Keratinocyte (primary cell): ENCODE data around the gene ERICH4. TPM values are rescaled to one million over a fixed set of nuclear protein-coding genes. Genes with fewer than 3 reads are reported as not detected.
"Not testable (repeated sequence)": the region's sequence is repeated elsewhere in the genome, so short reads cannot be mapped to it uniquely, and the experiment has no call there.

Experiments used
- DNase-seq: peaks from one replicate; pipeline ENCODE4 v3.0.0-alpha.2; 2011; ENCODE audit warnings: low read depth, missing footprints, low spot score
- FAIRE-seq: peaks from 2 replicates; lab custom pipeline; 2011; peaks lifted over from hg19 to GRCh38; lab: Jason Lieb, UNC
- H2AFZ ChIP-seq: 2 replicates; pipeline ENCODE4 v1.6.0; 2012; ENCODE audit warnings: low read length, control low read depth, inconsistent platforms; ENCODE audit not compliant: control insufficient read depth
- H3K27ac ChIP-seq: 2 replicates; pipeline ENCODE4 v1.5.1; 2011; ENCODE audit warnings: low read length; ENCODE audit not compliant: control insufficient read depth, insufficient read depth
- H3K27me3 ChIP-seq: 3 replicates; pipeline ENCODE4 v1.6.0; 2011; ENCODE audit warnings: low read length; ENCODE audit not compliant: control insufficient read depth, insufficient read depth; ENCODE audit errors: extremely low read depth
- H3K36me3 ChIP-seq, 2 experiments: 2 replicates in 1 of 2; 3 replicates in 1 of 2; pipeline ENCODE4 v1.5.1; 2011; ENCODE audit warnings: low read length in 2 of 2, mild to moderate bottlenecking in 1 of 2; ENCODE audit not compliant: control insufficient read depth in 2 of 2, insufficient read depth in 2 of 2; ENCODE audit errors: extremely low read depth in 1 of 2
- H3K4me1 ChIP-seq: 3 replicates; pipeline ENCODE4 v1.5.1; 2011; ENCODE audit warnings: low read length; ENCODE audit not compliant: control insufficient read depth, insufficient read depth; ENCODE audit errors: extremely low read depth
- H3K4me2 ChIP-seq: 3 replicates; pipeline ENCODE4 v1.6.0; 2011; ENCODE audit warnings: low read depth, low read length; ENCODE audit not compliant: control insufficient read depth, insufficient read depth; ENCODE audit errors: extremely low read depth
- H3K4me3 ChIP-seq, 3 experiments: fragments of 200-600 bp in 1 of 3; sonication (generic) in 1 of 3; 2 replicates in 2 of 3; 3 replicates in 1 of 3; pipeline ENCODE4 v1.5.1; 2011 to 2016; ENCODE audit warnings: low read length in 3 of 3, mild to moderate bottlenecking in 3 of 3, control low read depth in 2 of 3, inconsistent platforms in 1 of 3, low read depth in 1 of 3, mixed read lengths in 1 of 3, mixed run types in 1 of 3, moderate library complexity in 1 of 3; ENCODE audit not compliant: control insufficient read depth in 2 of 3, insufficient read depth in 2 of 3; ENCODE audit errors: extremely low read depth in 1 of 3
- H3K79me2 ChIP-seq: 2 replicates; pipeline ENCODE4 v1.6.0; 2012; ENCODE audit warnings: low read length; ENCODE audit not compliant: control insufficient read depth, insufficient read depth
- H3K9ac ChIP-seq: 3 replicates; pipeline ENCODE4 v1.6.0; 2011; ENCODE audit warnings: low read length; ENCODE audit not compliant: control insufficient read depth, insufficient read depth; ENCODE audit errors: extremely low read depth
- H3K9me1 ChIP-seq: 3 replicates; pipeline ENCODE4 v1.6.0; 2011; ENCODE audit warnings: low read length; ENCODE audit not compliant: control insufficient read depth, insufficient read depth; ENCODE audit errors: extremely low read depth
- H3K9me3 ChIP-seq: 2 replicates; pipeline ENCODE4 v1.5.1; 2012; ENCODE audit warnings: low read depth, low read length; ENCODE audit not compliant: control insufficient read depth
- H4K20me1 ChIP-seq: 3 replicates; pipeline ENCODE4 v1.6.0; 2011; ENCODE audit warnings: low read length; ENCODE audit not compliant: control insufficient read depth, insufficient read depth; ENCODE audit errors: extremely low read depth
- EZH2 ChIP-seq: IDR thresholded peaks from one replicate; pipeline ENCODE4 v1.6.1; 2012; ENCODE audit warnings: inconsistent platforms, mild to moderate bottlenecking, low read length, moderate library complexity
- dilution Hi-C: fragments of 300-500 bp; cut with MboI; formaldehyde crosslinking; loops from one replicate; pipeline ENCODE4 v1.7.0; 2020; ENCODE audit warnings: low sequenced_read_pairs; ENCODE audit not compliant: extremely low pct_ligation_motif_present
- polyA plus RNA-seq, 5 experiments: library from polyadenylated mRNA; depleted of rRNA in 3 of 5; stranded (reverse) in 3 of 5; stranded (forward) in 1 of 5; unstranded in 1 of 5; fragments of >200 nt; gene quantifications; 1 replicate in 1 of 5; 2 replicates in 3 of 5; 3 replicates in 1 of 5; pipeline versions ENCODE4 v1.2.1 to v1.2.3, GENCODE V29; 2011 to 2012; ENCODE audit warnings: missing spikeins in 2 of 5, low read depth in 1 of 5, low replicate concordance in 1 of 5
- TF ChIP-seq, protein P1 (sequence below), 3 experiments: IDR thresholded peaks in 1 of 3; conservative IDR thresholded peaks in 1 of 3; optimal IDR thresholded peaks in 1 of 3; 2 replicates in 2 of 3; 3 replicates in 1 of 3; pipeline versions ENCODE3 to v1.5.1; 2011; ENCODE audit warnings: low read length in 3 of 3, mild to moderate bottlenecking in 3 of 3, moderate library complexity in 2 of 3, control low read depth in 1 of 3, inconsistent platforms in 1 of 3; ENCODE audit not compliant: insufficient read depth in 2 of 3; ENCODE audit errors: extremely low read depth in 1 of 3

ERICH4 gene
- polyA plus RNA-seq, 1 donor (not counting 4 experiments of a cell fraction or from before 2014, with no cell fraction given), result not detected

DNA sequence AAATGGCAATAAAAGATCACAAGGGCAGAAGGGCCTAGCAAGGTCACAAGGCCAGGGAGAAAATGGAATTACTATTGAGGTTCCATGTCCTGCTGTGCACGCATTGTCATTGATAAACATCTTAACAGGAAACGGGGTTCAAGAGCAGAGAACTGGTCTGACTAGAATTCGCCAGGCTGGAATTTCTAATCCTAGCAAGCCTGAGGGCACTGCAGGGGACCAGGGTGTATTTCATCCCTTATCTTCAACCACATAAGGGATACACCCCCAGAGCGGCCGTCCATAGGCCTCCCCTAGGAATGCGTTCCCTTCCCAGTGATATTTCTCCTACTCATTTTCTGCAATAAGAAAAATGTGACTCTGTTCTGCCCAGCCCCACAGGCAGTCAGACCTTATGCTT lies 19.5 kb downstream of the ERICH4 start:
- H3K4me2 ChIP-seq, result no peak overlapping the region
- no peak overlapping the region for H2AFZ ChIP-seq
- dilution Hi-C loops, result no loop called here
- H3K4me3 ChIP-seq, result no peak overlapping the region
- H3K36me3 ChIP-seq, result no peaks in the 10 kb centered on the region
- no peak for FAIRE-seq
- H3K4me1 ChIP-seq, result no peaks in the 10 kb centered on the region
- H3K79me2 ChIP-seq, result no peaks in the 10 kb centered on the region
- no peaks in the 10 kb centered on the region for H3K27me3 ChIP-seq
- no peak for DNase-seq
- no peak overlapping the region for H3K9ac ChIP-seq
- no peaks in the 10 kb centered on the region for H3K9me3 ChIP-seq
- no peaks in the 10 kb centered on the region for H4K20me1 ChIP-seq
- no peak for TF ChIP-seq EZH2
- TF ChIP-seq, protein P1, sequence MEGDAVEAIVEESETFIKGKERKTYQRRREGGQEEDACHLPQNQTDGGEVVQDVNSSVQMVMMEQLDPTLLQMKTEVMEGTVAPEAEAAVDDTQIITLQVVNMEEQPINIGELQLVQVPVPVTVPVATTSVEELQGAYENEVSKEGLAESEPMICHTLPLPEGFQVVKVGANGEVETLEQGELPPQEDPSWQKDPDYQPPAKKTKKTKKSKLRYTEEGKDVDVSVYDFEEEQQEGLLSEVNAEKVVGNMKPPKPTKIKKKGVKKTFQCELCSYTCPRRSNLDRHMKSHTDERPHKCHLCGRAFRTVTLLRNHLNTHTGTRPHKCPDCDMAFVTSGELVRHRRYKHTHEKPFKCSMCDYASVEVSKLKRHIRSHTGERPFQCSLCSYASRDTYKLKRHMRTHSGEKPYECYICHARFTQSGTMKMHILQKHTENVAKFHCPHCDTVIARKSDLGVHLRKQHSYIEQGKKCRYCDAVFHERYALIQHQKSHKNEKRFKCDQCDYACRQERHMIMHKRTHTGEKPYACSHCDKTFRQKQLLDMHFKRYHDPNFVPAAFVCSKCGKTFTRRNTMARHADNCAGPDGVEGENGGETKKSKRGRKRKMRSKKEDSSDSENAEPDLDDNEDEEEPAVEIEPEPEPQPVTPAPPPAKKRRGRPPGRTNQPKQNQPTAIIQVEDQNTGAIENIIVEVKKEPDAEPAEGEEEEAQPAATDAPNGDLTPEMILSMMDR (optimal IDR thresholded peaks at IDR 0.05 in 1 of 3, IDR thresholded peaks at IDR 0.05 in 1 of 3, conservative IDR thresholded peaks at IDR 0.05 in 1 of 3; ENCODE audit: extremely low read depth in 1 of 3, insufficient read depth in 2 of 3, low read length in 3 of 3), result no peak
- H3K27ac ChIP-seq, result no peak overlapping the region
- no peaks in the 10 kb centered on the region for H3K9me1 ChIP-seq

DNA sequence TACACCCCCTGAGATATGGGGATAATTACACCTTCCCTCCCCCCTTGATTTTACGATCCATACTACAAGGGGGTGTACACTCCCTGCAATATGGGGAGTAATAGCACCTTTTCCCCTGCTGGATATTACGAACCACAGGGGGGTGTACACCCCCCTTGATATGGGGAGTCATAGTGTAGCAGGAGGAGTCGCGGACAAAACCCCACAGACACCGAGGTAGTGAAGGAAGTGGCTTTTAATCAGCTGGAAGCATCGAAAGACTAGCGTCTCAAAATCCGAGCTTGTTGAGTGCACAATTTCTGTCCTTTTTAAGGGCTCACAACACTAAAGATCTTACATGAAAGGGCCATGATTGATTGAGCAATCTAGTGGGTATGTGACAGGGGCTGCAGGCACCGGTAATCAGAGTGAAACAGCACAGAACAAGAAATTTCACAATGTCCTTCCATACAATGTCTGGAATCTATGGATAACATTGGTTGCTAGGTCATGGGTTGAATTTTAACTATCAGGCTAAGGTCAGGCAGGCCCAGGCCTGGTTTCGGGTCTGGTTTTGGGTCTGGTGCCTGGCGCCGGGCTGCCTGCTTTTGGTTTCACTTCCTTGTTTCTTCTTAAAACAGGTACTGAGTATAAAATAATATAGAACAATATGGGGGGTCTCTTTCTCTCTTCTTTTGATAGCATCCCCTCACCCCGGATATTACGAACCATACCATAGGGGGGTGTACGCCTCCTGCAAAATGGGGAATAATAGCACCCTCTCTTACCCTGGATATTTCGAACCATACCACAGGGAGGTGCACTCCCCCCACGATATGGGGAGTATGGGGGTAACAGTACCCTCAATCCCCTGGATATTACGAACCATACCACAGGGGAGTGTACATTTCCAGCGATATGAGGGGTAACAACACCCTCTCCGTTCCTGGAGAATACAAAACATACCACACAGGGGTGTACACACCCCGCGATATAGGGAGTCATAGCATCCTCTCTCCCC lies 20.6 kb downstream of the ERICH4 start:
- H3K4me2 ChIP-seq, H3K27ac ChIP-seq, H3K27me3 ChIP-seq, H3K4me1 ChIP-seq, FAIRE-seq, H3K79me2 ChIP-seq, H3K4me3 ChIP-seq, H3K9me3 ChIP-seq, H2AFZ ChIP-seq, H3K9me1 ChIP-seq, DNase-seq, dilution Hi-C loops, H4K20me1 ChIP-seq, H3K9ac ChIP-seq, H3K36me3 ChIP-seq: not testable (repeated sequence)
